Omental fat pad (tissue), 4 donors: ENCODE measurements around the gene CAPZB. TPM values are rescaled to one million over a fixed set of nuclear protein-coding genes. Genes with fewer than 3 reads are reported as not detected.

Experiments used
- ATAC-seq: fragments of 150-250 bp; one replicate; pipeline ENCODE4 v1.9.1; 2016; ENCODE audit warnings: mild to moderate bottlenecking, moderate library complexity; ENCODE audit not compliant: low FRiP score
- DNase-seq: peaks from one replicate; pipeline ENCODE4 v3.0.0-alpha.2; 2019; ENCODE audit warnings: low spot score
- total RNA-seq, 4 donors: library from RNA; depleted of rRNA; stranded (reverse); fragments of >200 nt; gene quantifications; one replicate each; pipeline ENCODE4 v1.1.0, GENCODE V29; 2016
- TF ChIP-seq, protein P1 (sequence below), 3 donors: fragments of 450-650 bp; IDR thresholded peaks; one replicate each; pipeline ENCODE4 v1.5.1; 2016 to 2017; ENCODE audit warnings: antibody characterized with exemption in 3 of 3, mild to moderate bottlenecking in 3 of 3, moderate library complexity in 2 of 3

CAPZB gene
- total RNA-seq, 4 donors from 2014 or later, result 98.0 to 130 (median 120) TPM

GRCh38 chr1:19413999-19414398, 71.3 kb downstream of the CAPZB start:
- TF ChIP-seq, protein P1, sequence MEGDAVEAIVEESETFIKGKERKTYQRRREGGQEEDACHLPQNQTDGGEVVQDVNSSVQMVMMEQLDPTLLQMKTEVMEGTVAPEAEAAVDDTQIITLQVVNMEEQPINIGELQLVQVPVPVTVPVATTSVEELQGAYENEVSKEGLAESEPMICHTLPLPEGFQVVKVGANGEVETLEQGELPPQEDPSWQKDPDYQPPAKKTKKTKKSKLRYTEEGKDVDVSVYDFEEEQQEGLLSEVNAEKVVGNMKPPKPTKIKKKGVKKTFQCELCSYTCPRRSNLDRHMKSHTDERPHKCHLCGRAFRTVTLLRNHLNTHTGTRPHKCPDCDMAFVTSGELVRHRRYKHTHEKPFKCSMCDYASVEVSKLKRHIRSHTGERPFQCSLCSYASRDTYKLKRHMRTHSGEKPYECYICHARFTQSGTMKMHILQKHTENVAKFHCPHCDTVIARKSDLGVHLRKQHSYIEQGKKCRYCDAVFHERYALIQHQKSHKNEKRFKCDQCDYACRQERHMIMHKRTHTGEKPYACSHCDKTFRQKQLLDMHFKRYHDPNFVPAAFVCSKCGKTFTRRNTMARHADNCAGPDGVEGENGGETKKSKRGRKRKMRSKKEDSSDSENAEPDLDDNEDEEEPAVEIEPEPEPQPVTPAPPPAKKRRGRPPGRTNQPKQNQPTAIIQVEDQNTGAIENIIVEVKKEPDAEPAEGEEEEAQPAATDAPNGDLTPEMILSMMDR (IDR thresholded peaks at IDR 0.05), result no peak
- no peak for ATAC-seq
- DNase-seq, result no peak

GRCh38 chr1:19412654-19413053, 72.7 kb downstream of the CAPZB start:
- TF ChIP-seq, protein P1 (IDR thresholded peaks at IDR 0.05), result no peak
- DNase-seq (no peak), ATAC-seq (no peak)

GRCh38 chr1:19411612-19412011, 73.7 kb downstream of the CAPZB start:
- TF ChIP-seq, protein P1 (IDR thresholded peaks at IDR 0.05), result no peak
- ATAC-seq, result no peak
- DNase-seq, result no peak

- ATAC-seq (no peak), DNase-seq (no peak)
- TF ChIP-seq, protein P1 (IDR thresholded peaks at IDR 0.05), result no peak
Observed at GRCh38 chr1:19410393-19410792, 74.9 kb downstream of the CAPZB start.

DNA sequence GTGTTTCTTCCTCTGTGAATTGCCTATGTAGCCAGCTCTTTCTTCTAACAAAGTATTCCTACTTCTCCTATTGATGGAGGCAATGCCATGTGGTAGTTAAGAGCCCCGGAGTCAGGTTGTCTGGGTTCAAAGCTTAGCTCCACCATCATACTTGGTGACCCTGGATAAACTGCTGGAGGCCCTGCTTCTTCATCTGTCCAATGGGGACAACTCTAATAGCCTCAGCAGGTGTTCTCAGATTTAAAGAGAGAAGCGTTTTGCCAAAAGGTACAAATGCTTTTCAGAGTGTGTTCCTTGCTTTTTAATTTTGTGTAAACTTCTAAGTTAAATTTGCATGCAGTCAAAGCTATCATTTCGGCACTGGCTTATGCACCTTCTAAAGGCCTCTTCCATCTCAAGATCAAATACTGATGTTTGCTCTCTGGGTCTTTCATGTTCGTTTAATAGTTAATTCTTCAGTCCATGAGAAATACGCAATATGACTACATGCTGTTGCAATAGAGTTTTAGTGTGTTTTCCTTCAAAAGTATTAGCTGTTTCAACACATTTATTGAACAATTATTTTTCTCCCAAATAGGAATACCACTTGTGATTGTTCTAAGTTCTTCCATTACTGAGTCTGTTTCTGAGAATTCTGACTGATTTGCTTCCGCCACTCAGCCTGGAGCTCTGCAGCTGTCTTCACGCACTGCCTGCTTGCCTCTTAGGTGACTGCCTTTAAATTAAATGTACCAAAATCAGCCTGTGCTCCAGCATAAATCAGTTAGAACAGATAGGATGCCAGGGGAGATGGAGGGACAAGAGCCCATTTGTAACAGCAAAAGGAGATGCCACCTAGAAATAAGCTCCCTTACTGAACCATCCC, 75.6 kb downstream of the CAPZB start:
- ATAC-seq (no peak), DNase-seq (no peak)
- TF ChIP-seq, protein P1 (IDR thresholded peaks at IDR 0.05), result no peak

GRCh38 chr1:19407494-19408096, 77.7 kb downstream of the CAPZB start:
- ATAC-seq (no peak), DNase-seq (no peak)
- TF ChIP-seq, protein P1 (IDR thresholded peaks at IDR 0.05), result no peak
